Chondrocyte (in vitro differentiated cells): Measurements from ENCODE around the gene FUBP3. TPM values are rescaled to one million over a fixed set of nuclear protein-coding genes. Genes with fewer than 3 reads are reported as not detected.

Experiments used
- DNase-seq: peaks from one replicate; pipeline ENCODE4 v3.0.0; 2021; ENCODE audit warnings: mixed read lengths, low spot score
- H3K27ac Mint-ChIP-seq: one replicate; pipeline ENCODE4 v1.8.0; 2021; ENCODE audit warnings: mild to moderate bottlenecking, moderate library complexity, mixed read lengths; ENCODE audit not compliant: unreplicated experiment
- H3K27me3 Mint-ChIP-seq: 2 replicates; pipeline ENCODE4 v1.8.0; 2021; ENCODE audit warnings: low read depth, mixed read lengths
- H3K36me3 Mint-ChIP-seq: 2 replicates; pipeline ENCODE4 v1.8.0; 2021; ENCODE audit warnings: low read depth, mixed read lengths
- H3K4me1 Mint-ChIP-seq: 2 replicates; pipeline ENCODE4 v1.8.0; 2021; ENCODE audit warnings: low read depth, mild to moderate bottlenecking, mixed read lengths
- H3K4me3 Mint-ChIP-seq: one replicate; pipeline ENCODE4 v1.8.0; 2021; ENCODE audit warnings: mild to moderate bottlenecking, moderate library complexity, mixed read lengths; ENCODE audit not compliant: unreplicated experiment
- H3K9me3 Mint-ChIP-seq: 2 replicates; pipeline ENCODE4 v1.8.0; 2021; ENCODE audit warnings: low read depth, mixed read lengths
- total RNA-seq: library from RNA; stranded (reverse); gene quantifications from 3 replicates; pipeline ENCODE4 v1.2.1, GENCODE V29; 2021
- TF ChIP-seq, protein P1 (sequence below): fragments of 200-600 bp; sonication (generic); IDR thresholded peaks from 2 replicates; pipeline ENCODE4 v1.5.0; 2021; ENCODE audit warnings: antibody characterized with exemption, mild to moderate bottlenecking, moderate library complexity

FUBP3 gene
- total RNA-seq, 1 donor from 2014 or later = 52.8 TPM

DNA sequence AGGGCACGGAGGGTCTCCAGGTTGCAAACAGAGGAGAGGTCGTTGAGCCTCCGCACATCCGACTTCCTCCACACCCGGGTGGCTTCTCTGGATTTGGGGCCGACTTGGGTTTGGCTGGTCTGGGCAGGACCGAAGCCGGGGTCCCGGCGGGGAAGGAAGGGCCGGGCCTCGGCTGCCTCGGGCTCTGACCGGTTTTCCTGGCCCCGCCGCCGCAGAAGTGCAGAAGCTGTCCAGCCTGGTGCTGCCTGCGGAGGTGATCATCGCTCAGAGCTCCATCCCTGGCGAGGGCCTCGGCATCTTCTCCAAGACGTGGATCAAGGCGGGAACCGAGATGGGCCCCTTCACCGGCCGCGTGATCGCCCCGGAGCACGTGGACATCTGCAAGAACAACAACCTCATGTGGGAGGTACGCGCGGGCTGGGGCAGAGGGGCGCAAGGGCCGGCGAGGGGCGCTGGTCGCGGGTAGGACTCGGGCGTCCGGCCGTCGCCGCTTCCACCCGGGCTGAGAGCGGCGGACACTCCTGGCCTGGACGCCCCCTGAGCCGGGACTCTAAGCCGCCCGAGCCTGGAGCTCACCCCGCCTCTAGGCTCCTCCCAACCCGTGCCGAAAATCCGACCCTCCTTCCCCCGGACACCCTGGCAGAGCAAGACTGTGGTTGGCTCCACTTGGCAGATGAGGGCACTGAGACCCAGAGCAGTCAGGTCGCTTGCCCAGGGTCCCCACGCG, 87.2 kb downstream of the FUBP3 start:
- Mint-ChIP-seq H3K27me3 (peaks cover 51% of the 10 kb centered on the region), H3K9me3 (no peaks in the 10 kb centered on the region), H3K27ac (no peak overlapping the region), H3K4me1 (peaks cover 17% of the 10 kb centered on the region), H3K4me3 (no peak overlapping the region), H3K36me3 (peaks cover 2% of the 10 kb centered on the region)
- no peak for DNase-seq
- TF ChIP-seq, protein P1, sequence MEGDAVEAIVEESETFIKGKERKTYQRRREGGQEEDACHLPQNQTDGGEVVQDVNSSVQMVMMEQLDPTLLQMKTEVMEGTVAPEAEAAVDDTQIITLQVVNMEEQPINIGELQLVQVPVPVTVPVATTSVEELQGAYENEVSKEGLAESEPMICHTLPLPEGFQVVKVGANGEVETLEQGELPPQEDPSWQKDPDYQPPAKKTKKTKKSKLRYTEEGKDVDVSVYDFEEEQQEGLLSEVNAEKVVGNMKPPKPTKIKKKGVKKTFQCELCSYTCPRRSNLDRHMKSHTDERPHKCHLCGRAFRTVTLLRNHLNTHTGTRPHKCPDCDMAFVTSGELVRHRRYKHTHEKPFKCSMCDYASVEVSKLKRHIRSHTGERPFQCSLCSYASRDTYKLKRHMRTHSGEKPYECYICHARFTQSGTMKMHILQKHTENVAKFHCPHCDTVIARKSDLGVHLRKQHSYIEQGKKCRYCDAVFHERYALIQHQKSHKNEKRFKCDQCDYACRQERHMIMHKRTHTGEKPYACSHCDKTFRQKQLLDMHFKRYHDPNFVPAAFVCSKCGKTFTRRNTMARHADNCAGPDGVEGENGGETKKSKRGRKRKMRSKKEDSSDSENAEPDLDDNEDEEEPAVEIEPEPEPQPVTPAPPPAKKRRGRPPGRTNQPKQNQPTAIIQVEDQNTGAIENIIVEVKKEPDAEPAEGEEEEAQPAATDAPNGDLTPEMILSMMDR = no peak

GRCh38 chr9:130667120-130667435, 87.7 kb downstream of the FUBP3 start:
- Mint-ChIP-seq H3K27ac (no peak overlapping the region), H3K4me1 (peaks cover 17% of the 10 kb centered on the region), H3K9me3 (no peaks in the 10 kb centered on the region), H3K4me3 (no peak overlapping the region), H3K36me3 (peaks cover 2% of the 10 kb centered on the region), H3K27me3 (peaks cover 46% of the 10 kb centered on the region)
- no peak for DNase-seq
- TF ChIP-seq, protein P1 = no peak

DNA sequence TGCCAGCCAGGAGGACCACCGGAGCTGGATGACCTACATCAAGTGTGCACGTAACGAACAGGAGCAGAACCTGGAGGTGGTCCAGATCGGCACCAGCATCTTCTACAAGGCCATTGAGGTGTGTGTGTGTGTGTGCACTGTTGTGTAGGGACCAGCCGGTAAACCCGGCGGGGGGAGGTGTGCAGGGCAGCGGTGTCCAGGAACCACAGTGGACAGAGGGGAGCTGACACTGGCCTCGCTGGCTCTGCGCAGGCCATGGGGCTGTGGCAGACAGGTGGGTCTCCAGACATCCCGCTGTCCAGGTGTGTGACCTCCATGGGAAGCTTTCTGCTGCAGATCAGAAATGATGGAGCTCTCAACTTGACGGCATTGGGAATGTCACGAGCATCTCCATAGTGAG, 88.8 kb downstream of the FUBP3 start:
- no peaks in the 10 kb centered on the region for H3K9me3 Mint-ChIP-seq
- peaks cover 2% of the 10 kb centered on the region for H3K36me3 Mint-ChIP-seq
- DNase-seq = no peak
- TF ChIP-seq, protein P1 = no peak
- peaks cover 17% of the 10 kb centered on the region for H3K4me1 Mint-ChIP-seq
- no peak overlapping the region for H3K4me3 Mint-ChIP-seq
- H3K27ac Mint-ChIP-seq = no peak overlapping the region
- H3K27me3 Mint-ChIP-seq = peaks cover 36% of the 10 kb centered on the region

DNA sequence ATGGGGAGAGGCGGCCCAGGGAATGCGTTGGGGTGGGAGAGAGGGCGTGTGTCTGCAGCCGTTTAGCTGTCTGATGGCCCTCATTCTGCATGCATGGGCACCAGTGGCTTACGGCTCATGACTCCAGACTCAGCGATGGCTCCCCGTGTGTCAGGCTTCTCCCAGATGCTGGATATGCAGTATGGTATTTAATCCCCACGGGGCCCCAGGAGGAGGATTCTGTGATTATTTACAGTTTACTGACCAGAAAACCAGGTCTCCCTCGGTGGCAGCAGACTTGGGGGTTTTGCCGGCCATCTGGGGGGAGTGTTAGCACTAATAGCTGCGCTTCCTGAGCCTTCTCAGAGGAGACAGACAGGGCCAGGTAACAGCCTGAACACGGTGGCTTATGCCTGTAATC, 89.3 kb downstream of the FUBP3 start:
- Mint-ChIP-seq H3K27ac (no peak overlapping the region), H3K36me3 (peaks cover 2% of the 10 kb centered on the region), H3K4me1 (peaks cover 17% of the 10 kb centered on the region), H3K27me3 (peaks cover 33% of the 10 kb centered on the region), H3K9me3 (no peaks in the 10 kb centered on the region), H3K4me3 (no peak overlapping the region)
- TF ChIP-seq, protein P1 = no peak
- no peak for DNase-seq

GRCh38 chr9:130669965-130670364, 90.6 kb downstream of the FUBP3 start:
- peaks cover 24% of the 10 kb centered on the region for H3K27me3 Mint-ChIP-seq
- TF ChIP-seq, protein P1 = no peak
- DNase-seq = no peak
- H3K4me1 Mint-ChIP-seq = peaks cover 11% of the 10 kb centered on the region
- peaks cover 2% of the 10 kb centered on the region for H3K36me3 Mint-ChIP-seq
- no peak overlapping the region for H3K4me3 Mint-ChIP-seq
- H3K9me3 Mint-ChIP-seq = no peaks in the 10 kb centered on the region
- H3K27ac Mint-ChIP-seq = no peak overlapping the region
